Astrocyte of the spinal cord (primary cell): ENCODE data around the gene PARD3B.
A peak's percentile ranks its signal among the peaks of the same experiment; 100 is the strongest.

Source experiments
- DNase-seq: peaks from one replicate; pipeline ENCODE4 v3.0.0; 2011; ENCODE audit warnings: low read depth, low spot score
- H3K4me3 ChIP-seq: 2 replicates; pipeline ENCODE4 v1.5.1; 2011; ENCODE audit warnings: low read depth, mild to moderate bottlenecking, low read length, moderate library complexity
- CTCF ChIP-seq: IDR thresholded peaks from 2 replicates; pipeline ENCODE4 v1.5.1; 2012; ENCODE audit warnings: low read depth, mild to moderate bottlenecking, low read length, inconsistent platforms
- in situ Hi-C: cut with HindIII; loops from 2 replicates; pipeline ENCODE4 v1.10.0; 2017; ENCODE audit warnings: low sequenced_read_pairs

The PARD3B gene

GRCh38 chr2:204664708-204665121, 119.4 kb downstream of the PARD3B start:
- DNase-seq, result peak; percentile 68
- in situ Hi-C loops, result no loop called here
- no peak overlapping the region for H3K4me3 ChIP-seq
- no peak for TF ChIP-seq CTCF

GRCh38 chr2:204665207-204665606, 119.9 kb downstream of the PARD3B start:
- in situ Hi-C loops, result no loop called here
- H3K4me3 ChIP-seq, result no peak overlapping the region
- peak; percentile 75 for DNase-seq

GRCh38 chr2:204665771-204666170, 120.5 kb downstream of the PARD3B start:
- no peak for DNase-seq
- no peak for TF ChIP-seq CTCF
- in situ Hi-C loops, result no loop called here
- H3K4me3 ChIP-seq, result no peak overlapping the region

More at GRCh38 chr2:204665207-204665606, 119.9 kb downstream of the PARD3B start:
- TF ChIP-seq CTCF, result no peak

GRCh38 chr2:204667990-204668389, 122.7 kb downstream of the PARD3B start:
- H3K4me3 ChIP-seq, result no peak overlapping the region
- TF ChIP-seq CTCF, result no peak
- in situ Hi-C loops, result no loop called here
- no peak for DNase-seq

- in situ Hi-C loops, result no loop called here
- H3K4me3 ChIP-seq, result no peak overlapping the region
- DNase-seq, result no peak
- no peak for TF ChIP-seq CTCF
Observed at GRCh38 chr2:204669382-204669781, 124.1 kb downstream of the PARD3B start.

GRCh38 chr2:204670124-204670523, 124.8 kb downstream of the PARD3B start:
- in situ Hi-C loops, result no loop called here
- H3K4me3 ChIP-seq, result no peak overlapping the region
- TF ChIP-seq CTCF, result no peak
- DNase-seq, result no peak

- in situ Hi-C loops, result no loop called here
- no peak for DNase-seq
- no peak overlapping the region for H3K4me3 ChIP-seq
- no peak for TF ChIP-seq CTCF
Observed at GRCh38 chr2:204670756-204671155, 125.5 kb downstream of the PARD3B start.
